ENCODE results near the gene CLCNKA. TPM values are rescaled to one million over a fixed set of nuclear protein-coding genes. Genes with fewer than 3 reads are reported as not detected.
A peak's percentile ranks its signal among the peaks of the same experiment; 100 is the strongest.
"Not testable (repeated sequence)": the region's sequence is repeated elsewhere in the genome, so short reads cannot be mapped to it uniquely, and the experiment has no call there.

CLCNKA gene
- total RNA-seq, 1 donor from 2014 or later, result 0.41 TPM

- peak; percentile 38 for DNase-seq
Measured at GRCh38 chr1:15997637-15998280, 24.1 kb upstream of the CLCNKA start.

- no peak for DNase-seq
Measured at GRCh38 chr1:15998929-15999328, 22.9 kb upstream of the CLCNKA start.

- DNase-seq, result not testable (repeated sequence)
Measured at GRCh38 chr1:16001274-16001673, 20.6 kb upstream of the CLCNKA start.

- no peak for DNase-seq
Measured at GRCh38 chr1:16005597-16005996, 16.2 kb upstream of the CLCNKA start.

- no peak for DNase-seq
Measured at GRCh38 chr1:16006010-16006409, 15.8 kb upstream of the CLCNKA start.

- DNase-seq, result no peak
Measured at GRCh38 chr1:16006552-16007485, 15.0 kb upstream of the CLCNKA start.

- DNase-seq, result no peak
Measured at GRCh38 chr1:16007671-16008341, 14.0 kb upstream of the CLCNKA start.

- peak; percentile 92 for DNase-seq
Measured at GRCh38 chr1:16009030-16009460, 12.8 kb upstream of the CLCNKA start.

GRCh38 chr1:16009678-16010077 is 12.2 kb upstream of the CLCNKA start:
- DNase-seq, result no peak

GRCh38 chr1:16010837-16011236 is 11.0 kb upstream of the CLCNKA start:
- DNase-seq, result no peak

- no peak for DNase-seq
Measured at GRCh38 chr1:16011936-16012589, 9.8 kb upstream of the CLCNKA start.

GRCh38 chr1:16012590-16013219 is 9.1 kb upstream of the CLCNKA start:
- DNase-seq, result peak; percentile 84

GRCh38 chr1:16013220-16013907 is 8.5 kb upstream of the CLCNKA start:
- peak; percentile 85 for DNase-seq

- no peak for DNase-seq
Measured at GRCh38 chr1:16013908-16014258, 8.0 kb upstream of the CLCNKA start.

- peak; percentile 87 for DNase-seq
Measured at GRCh38 chr1:16014509-16015482, 7.0 kb upstream of the CLCNKA start.

GRCh38 chr1:16015491-16015890 is 6.3 kb upstream of the CLCNKA start:
- DNase-seq, result no peak

- no peak for DNase-seq
Measured at GRCh38 chr1:16015960-16016901, 5.6 kb upstream of the CLCNKA start.

- no peak for DNase-seq
Measured at GRCh38 chr1:16017076-16017460, 4.8 kb upstream of the CLCNKA start.
